ENCODE data around the gene GALNT8. TPM values are rescaled to one million over a fixed set of nuclear protein-coding genes. Genes with fewer than 3 reads are reported as not detected.

The GALNT8 gene
- total and polyA plus RNA-seq, 2 experiments from 2014 or later, result 3.8 to 7.7 TPM

DNA sequence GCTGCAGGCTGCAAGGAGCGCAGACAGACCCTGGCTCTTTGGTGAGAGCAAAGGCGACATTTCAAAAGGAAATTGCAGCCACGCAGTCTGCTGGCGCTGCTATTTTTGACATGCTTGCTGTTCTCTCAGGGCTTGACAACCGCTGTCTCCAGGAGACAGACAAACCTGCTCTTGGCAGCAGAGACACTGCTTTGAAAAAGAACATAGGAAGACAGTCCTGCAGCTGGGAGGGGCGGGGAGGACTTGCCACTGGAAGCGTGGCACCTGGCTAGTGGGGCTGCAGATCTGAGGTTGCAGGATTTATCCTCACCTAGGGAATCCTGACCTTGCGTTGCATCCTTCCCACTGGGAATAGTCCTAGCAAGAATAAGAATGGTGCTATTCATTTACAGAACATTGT lies 97.7 kb downstream of the GALNT8 start:
- H3K4me3 Mint-ChIP-seq, result no peak overlapping the region

GRCh38 chr12:4819654-4820053 lies 99.5 kb downstream of the GALNT8 start:
- H3K4me1 ChIP-seq (ENCODE audit: insufficient read depth), result peaks cover 3% of the 10 kb centered on the region; the same call in 1 of the 2 replicates
- ATAC-seq, result no peak
- peaks cover 15% of the 10 kb centered on the region for H3K27me3 Mint-ChIP-seq (ENCODE audit: insufficient read depth, low read depth, poor library complexity)
- TF ChIP-seq, protein P1, sequence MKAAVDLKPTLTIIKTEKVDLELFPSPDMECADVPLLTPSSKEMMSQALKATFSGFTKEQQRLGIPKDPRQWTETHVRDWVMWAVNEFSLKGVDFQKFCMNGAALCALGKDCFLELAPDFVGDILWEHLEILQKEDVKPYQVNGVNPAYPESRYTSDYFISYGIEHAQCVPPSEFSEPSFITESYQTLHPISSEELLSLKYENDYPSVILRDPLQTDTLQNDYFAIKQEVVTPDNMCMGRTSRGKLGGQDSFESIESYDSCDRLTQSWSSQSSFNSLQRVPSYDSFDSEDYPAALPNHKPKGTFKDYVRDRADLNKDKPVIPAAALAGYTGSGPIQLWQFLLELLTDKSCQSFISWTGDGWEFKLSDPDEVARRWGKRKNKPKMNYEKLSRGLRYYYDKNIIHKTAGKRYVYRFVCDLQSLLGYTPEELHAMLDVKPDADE (IDR thresholded peaks at IDR 0.05), result no peak
- TF ChIP-seq EZH2 (IDR thresholded peaks at IDR 0.05; ENCODE audit: low read depth, unreplicated experiment), result no peak
- TF ChIP-seq EZH2phosphoT487 (IDR thresholded peaks at IDR 0.05; ENCODE audit: unreplicated experiment), result no peak
- TF ChIP-seq ZNF462 (CRISPR knock-in tag; IDR thresholded peaks at IDR 0.05), result no peak
- no peak for TF ChIP-seq CREB1 (CRISPR knock-in tag; IDR thresholded peaks at IDR 0.05; ENCODE audit: low read depth)

More for the DNA sequence above, 97.7 kb downstream of the GALNT8 start:
- Mint-ChIP-seq H3K27ac (no peak overlapping the region), H3K4me1 (peaks cover 3% of the 10 kb centered on the region; the same call in 1 of the 3 replicates), H3K9me3 (no peaks in the 10 kb centered on the region), H3K36me3 (ENCODE audit: low read depth) (no peaks in the 10 kb centered on the region), H3K27me3 (ENCODE audit: insufficient read depth, low read depth, poor library complexity) (peaks cover 17% of the 10 kb centered on the region)
- no peak overlapping the region for H2AFZ ChIP-seq
- no peaks in the 10 kb centered on the region for H3K36me3 ChIP-seq (ENCODE audit: insufficient read depth)
- no peak overlapping the region for H3K27ac ChIP-seq (ENCODE audit: low read depth)
- no peaks in the 10 kb centered on the region for H3F3A ChIP-seq (replicated peaks; ENCODE audit: low read depth)
- ATAC-seq (no peak), DNase-seq (ENCODE audit: low spot score) (no peak)
- H3K4me1 ChIP-seq (ENCODE audit: insufficient read depth), result peaks cover 3% of the 10 kb centered on the region; the same call in 1 of the 2 replicates
- peaks cover 12% of the 10 kb centered on the region; the same call in 1 of the 2 replicates for H3K27me3 ChIP-seq (ENCODE audit: insufficient read depth)
- no peak overlapping the region for H3K4me2 ChIP-seq
- no peak for TF ChIP-seq NANOG (IDR thresholded peaks at IDR 0.05; ENCODE audit: borderline replicate concordance)
- no peak for TF ChIP-seq CTCF (conservative IDR thresholded peaks at IDR 0.05; ENCODE audit: low read depth in 2 of 2)
- TF ChIP-seq JUNB (IDR thresholded peaks at IDR 0.05; ENCODE audit: unreplicated experiment), result no peak
- no peak for TF ChIP-seq ZNF114 (CRISPR knock-in tag; IDR thresholded peaks at IDR 0.05)
- no peak for TF ChIP-seq CREB1 (CRISPR knock-in tag; IDR thresholded peaks at IDR 0.05; ENCODE audit: low read depth)
- no peak for TF ChIP-seq EZH2phosphoT487 (IDR thresholded peaks at IDR 0.05; ENCODE audit: unreplicated experiment)
- TF ChIP-seq ZNF331 (CRISPR knock-in tag; IDR thresholded peaks at IDR 0.05; ENCODE audit: low read depth), result no peak
- no peaks in the 10 kb centered on the region for H3K79me2 ChIP-seq (replicated peaks; ENCODE audit: insufficient read depth)
- H3K4me3 ChIP-seq, result no peak overlapping the region
- H3K9me2 ChIP-seq (ENCODE audit: insufficient read depth), result no peaks in the 10 kb centered on the region
- peaks cover 10% of the 10 kb centered on the region for H4K20me1 ChIP-seq (replicated peaks; ENCODE audit: insufficient read depth)

More at GRCh38 chr12:4819654-4820053, 99.5 kb downstream of the GALNT8 start:
- H3K4me1 Mint-ChIP-seq, result peaks cover 3% of the 10 kb centered on the region; the same call in 1 of the 3 replicates
- Histone ChIP-seq H3K27me3 (ENCODE audit: insufficient read depth) (peaks cover 12% of the 10 kb centered on the region; the same call in 1 of the 2 replicates), H3K36me3 (ENCODE audit: insufficient read depth) (no peaks in the 10 kb centered on the region), H2AFZ (no peak overlapping the region), H3F3A (replicated peaks; ENCODE audit: low read depth) (no peaks in the 10 kb centered on the region), H3K4me3 (no peak overlapping the region), H3K27ac (ENCODE audit: low read depth) (no peak overlapping the region), H3K79me2 (replicated peaks; ENCODE audit: insufficient read depth) (no peaks in the 10 kb centered on the region), H4K20me1 (replicated peaks; ENCODE audit: insufficient read depth) (no peaks in the 10 kb centered on the region; the same call in 1 of the 2 replicates), H3K9me2 (ENCODE audit: insufficient read depth) (no peaks in the 10 kb centered on the region), H3K4me2 (no peak overlapping the region)
- no peaks in the 10 kb centered on the region for H3K36me3 Mint-ChIP-seq (ENCODE audit: low read depth)
- H3K9me3 Mint-ChIP-seq, result no peaks in the 10 kb centered on the region
- no peak overlapping the region for H3K4me3 Mint-ChIP-seq
- DNase-seq (ENCODE audit: low spot score), result no peak
- H3K27ac Mint-ChIP-seq, result no peak overlapping the region
